ENCODE results near the gene SPAG8.
A peak's percentile ranks its signal among the peaks of the same experiment; 100 is the strongest.

Gene SPAG8

GRCh38 chr9:35812025-35812602 is at the start of gene SPAG8:
SPAG8 (minus strand) TSS chr9:35812262; CDS start chr9:35812147, 115 bp downstream.
- peak; percentile 89 for DNase-seq (ENCODE audit: low read depth)

GRCh38 chr9:35861161-35861897 is 49.3 kb upstream of the SPAG8 start:
- no peak for DNase-seq (ENCODE audit: low read depth)

GRCh38 chr9:35859990-35860339 is 47.9 kb upstream of the SPAG8 start:
- DNase-seq (ENCODE audit: low read depth) = no peak

- no peak for DNase-seq (ENCODE audit: low read depth)
Observed at GRCh38 chr9:35859310-35859989, 47.4 kb upstream of the SPAG8 start.

GRCh38 chr9:35858458-35858857 is 46.4 kb upstream of the SPAG8 start:
- DNase-seq (ENCODE audit: low read depth) = no peak

GRCh38 chr9:35856882-35857281 is 44.8 kb upstream of the SPAG8 start:
- no peak for DNase-seq (ENCODE audit: low read depth)

- no peak for DNase-seq (ENCODE audit: low read depth)
Observed at GRCh38 chr9:35856206-35856605, 44.1 kb upstream of the SPAG8 start.

GRCh38 chr9:35854091-35854762 is 42.2 kb upstream of the SPAG8 start:
- no peak for DNase-seq (ENCODE audit: low read depth)

GRCh38 chr9:35852876-35853865 is 41.1 kb upstream of the SPAG8 start:
- DNase-seq (ENCODE audit: low read depth) = no peak

GRCh38 chr9:35852267-35852815 is 40.3 kb upstream of the SPAG8 start:
- DNase-seq (ENCODE audit: low read depth) = no peak

GRCh38 chr9:35847792-35848572 is 35.9 kb upstream of the SPAG8 start:
- DNase-seq (ENCODE audit: low read depth) = no peak

- no peak for DNase-seq (ENCODE audit: low read depth)
Observed at GRCh38 chr9:35845824-35846771, 34.0 kb upstream of the SPAG8 start.

- DNase-seq (ENCODE audit: low read depth) = no peak
Observed at GRCh38 chr9:35844628-35845270, 32.7 kb upstream of the SPAG8 start.

- no peak for DNase-seq (ENCODE audit: low read depth)
Observed at GRCh38 chr9:35842795-35843194, 30.7 kb upstream of the SPAG8 start.

- DNase-seq (ENCODE audit: low read depth) = no peak
Observed at GRCh38 chr9:35842020-35842745, 30.1 kb upstream of the SPAG8 start.

- no peak for DNase-seq (ENCODE audit: low read depth)
Observed at GRCh38 chr9:35841645-35841900, 29.5 kb upstream of the SPAG8 start.

- no peak for DNase-seq (ENCODE audit: low read depth)
Observed at GRCh38 chr9:35840881-35841644, 29.0 kb upstream of the SPAG8 start.

- DNase-seq (ENCODE audit: low read depth) = no peak
Observed at GRCh38 chr9:35839926-35840325, 27.9 kb upstream of the SPAG8 start.

Data from stimulated activated CD8-positive, alpha-beta memory T cell treated with anti-CD3 and anti-CD28 coated beads, Interleukin-7, amount 100 ng/mL, for 24 hours (primary cell).